OCI-LY7 (cell line): ENCODE measurements around the gene HACE1. TPM values are rescaled to one million over a fixed set of nuclear protein-coding genes. Genes with fewer than 3 reads are reported as not detected.
A peak's percentile ranks its signal among the peaks of the same experiment; 100 is the strongest.

Experiments used
- BruUV-seq: library from RNA; stranded (reverse); fragments of 400-500 nt; replicated peaks from 2 replicates; lab custom pipeline; 2021; lab: Mats Ljungman, UMichigan
- CTCF ChIA-PET: fragments of 300-600 bp; sonication (Branson Sonifier 250); formaldehyde crosslinking; loops from one replicate; lab custom pipeline; 2022; ENCODE audit warnings: antibody characterized with exemption; ENCODE audit not compliant: unreplicated experiment; lab: Charles Lee
- POLR2A ChIA-PET: fragments of 300-600 bp; sonication (Branson Sonifier 250); formaldehyde crosslinking; loops from one replicate; lab custom pipeline; 2022; ENCODE audit warnings: antibody characterized with exemption; lab: Charles Lee
- DNase-seq: peaks from one replicate; pipeline ENCODE4 v3.0.0-alpha.2; 2015; ENCODE audit warnings: low spot score
- H2AFZ ChIP-seq: fragments of 200-600 bp; sonication (generic), shearing (Covaris generic); 2 replicates; pipeline ENCODE4 v1.6.1; 2014; ENCODE audit warnings: mild to moderate bottlenecking, antibody characterized with exemption, low read length, moderate library complexity
- H3K27ac ChIP-seq: fragments of 200-600 bp; sonication (generic); 2 replicates; pipeline ENCODE4 v1.5.1; 2014; ENCODE audit warnings: mixed run types, low read depth, mild to moderate bottlenecking, moderate library complexity, low read length, inconsistent platforms; ENCODE audit not compliant: poor library complexity, severe bottlenecking
- H3K36me3 ChIP-seq: fragments of 200-600 bp; sonication (generic); 2 replicates; pipeline ENCODE4 v1.6.1; 2014; ENCODE audit warnings: mild to moderate bottlenecking, antibody characterized with exemption, low read length, moderate library complexity, mixed read lengths; ENCODE audit not compliant: insufficient read depth
- H3K4me1 ChIP-seq: fragments of 200-600 bp; sonication (generic); 2 replicates; pipeline ENCODE4 v1.5.1; 2014; ENCODE audit warnings: mild to moderate bottlenecking, low read length; ENCODE audit not compliant: insufficient read depth, poor library complexity, severe bottlenecking
- H3K4me2 ChIP-seq: fragments of 200-600 bp; sonication (generic); 2 replicates; pipeline ENCODE4 v1.6.1; 2014; ENCODE audit warnings: mild to moderate bottlenecking, low read length
- H3K4me3 ChIP-seq: fragments of 200-600 bp; sonication (generic); 2 replicates; pipeline ENCODE4 v1.5.1; 2014; ENCODE audit warnings: mild to moderate bottlenecking, low read depth, low read length; ENCODE audit not compliant: poor library complexity, severe bottlenecking
- H3K79me2 ChIP-seq: fragments of 200-600 bp; sonication (generic); 2 replicates; pipeline ENCODE4 v1.6.1; 2016; ENCODE audit warnings: low read depth, mild to moderate bottlenecking, low read length, moderate library complexity, mixed read lengths; ENCODE audit not compliant: insufficient read depth
- H3K9me2 ChIP-seq: fragments of 200-600 bp; sonication (generic); 2 replicates; pipeline ENCODE4 v1.6.1; 2016; ENCODE audit warnings: mild to moderate bottlenecking, low read length, mixed read lengths; ENCODE audit not compliant: insufficient read depth
- H3K9me3 ChIP-seq: fragments of 200-600 bp; sonication (generic); 2 replicates; pipeline ENCODE4 v1.6.1; 2014; ENCODE audit warnings: mild to moderate bottlenecking, mixed run types, low read length, mixed read lengths
- H4K20me1 ChIP-seq: fragments of 200-600 bp; sonication (generic); 2 replicates; pipeline ENCODE4 v1.6.1; 2014; ENCODE audit warnings: mild to moderate bottlenecking, antibody characterized with exemption, low read length, moderate library complexity, mixed read lengths; ENCODE audit not compliant: insufficient read depth
- EZH2phosphoT487 ChIP-seq: fragments of 200-600 bp; sonication (generic); IDR thresholded peaks from 2 replicates; pipeline ENCODE4 v1.6.1; 2018; ENCODE audit warnings: low read depth, borderline replicate concordance, mild to moderate bottlenecking, mixed run types, antibody characterized with exemption, low read length, moderate library complexity, mixed read lengths
- intact Hi-C: fragments of 100-400 bp; cut with micrococcal nuclease; formaldehyde crosslinking; loops from one replicate; pipeline ENCODE4 v1.10.0; 2022; ENCODE audit not compliant: unreplicated experiment
- total RNA-seq, 2 experiments: library from RNA; depleted of rRNA in 1 of 2; stranded (reverse); fragments of >200 nt in 1 of 2; shearing (Covaris generic) in 1 of 2; gene quantifications; 2 replicates each; pipeline ENCODE4 v1.2.3, GENCODE V29; 2014 to 2022
- TF ChIP-seq, protein P1 (sequence below): fragments of 200-600 bp; sonication (generic); conservative IDR thresholded peaks from 2 replicates; pipeline ENCODE4 v1.5.1; 2014; ENCODE audit warnings: mild to moderate bottlenecking, antibody characterized with exemption, low read length, moderate library complexity, mixed read lengths

HACE1 gene
- total RNA-seq, 2 experiments from 2014 or later = 16.6 to 22.1 TPM

DNA sequence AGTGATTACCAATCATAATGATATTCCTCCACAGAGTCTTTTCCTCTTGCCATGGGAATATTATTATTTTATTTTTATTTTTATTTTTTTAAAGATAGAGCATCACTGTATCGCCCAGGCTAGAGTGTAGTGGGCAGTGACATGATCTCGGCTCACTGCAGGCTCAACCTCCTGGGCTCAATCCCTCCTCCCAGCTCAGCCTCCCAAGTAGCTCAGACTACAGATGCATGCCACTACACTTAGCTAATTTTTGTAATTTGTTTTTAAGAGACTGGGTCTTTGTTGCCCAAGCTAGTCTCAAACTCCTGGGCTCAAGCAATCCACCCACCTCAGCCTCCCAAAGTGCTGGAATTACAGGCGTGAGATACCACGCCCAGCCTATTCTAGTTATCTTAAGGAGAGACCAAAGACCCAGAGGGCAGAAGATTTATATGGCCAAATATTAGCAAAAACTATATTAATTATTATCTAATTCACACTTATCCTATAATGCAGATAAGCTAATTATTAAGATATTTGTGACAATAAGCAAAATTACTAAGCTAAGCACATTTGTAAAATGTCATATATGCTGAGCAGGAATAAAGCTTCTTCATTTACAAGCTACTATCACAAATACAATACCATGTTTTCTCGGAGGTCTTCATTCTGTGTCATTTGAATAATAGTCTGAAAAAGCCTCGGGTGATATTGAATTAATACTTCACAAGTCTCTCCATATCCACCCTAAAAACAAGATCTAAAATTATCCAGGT is 63.5 kb downstream of the HACE1 start:
- Histone ChIP-seq H2AFZ (no peak overlapping the region), H3K9me3 (no peaks in the 10 kb centered on the region), H4K20me1 (no peaks in the 10 kb centered on the region), H3K4me2 (no peak overlapping the region), H3K36me3 (no peaks in the 10 kb centered on the region), H3K9me2 (no peaks in the 10 kb centered on the region), H3K4me1 (no peaks in the 10 kb centered on the region), H3K27ac (no peak overlapping the region), H3K79me2 (no peaks in the 10 kb centered on the region), H3K4me3 (no peak overlapping the region)
- no peak for DNase-seq
- BruUV-seq = no TSS peak
- CTCF ChIA-PET = no interaction called here
- POLR2A ChIA-PET = interaction anchor here (0.7 to 0.9 kb wide), 2 partner anchors 21 to 59 kb away, joined by 3 to 4 read pairs; no protein-coding TSS in a partner anchor
- intact Hi-C loops = no loop called here
- TF ChIP-seq EZH2phosphoT487 = no peak
- TF ChIP-seq, protein P1, sequence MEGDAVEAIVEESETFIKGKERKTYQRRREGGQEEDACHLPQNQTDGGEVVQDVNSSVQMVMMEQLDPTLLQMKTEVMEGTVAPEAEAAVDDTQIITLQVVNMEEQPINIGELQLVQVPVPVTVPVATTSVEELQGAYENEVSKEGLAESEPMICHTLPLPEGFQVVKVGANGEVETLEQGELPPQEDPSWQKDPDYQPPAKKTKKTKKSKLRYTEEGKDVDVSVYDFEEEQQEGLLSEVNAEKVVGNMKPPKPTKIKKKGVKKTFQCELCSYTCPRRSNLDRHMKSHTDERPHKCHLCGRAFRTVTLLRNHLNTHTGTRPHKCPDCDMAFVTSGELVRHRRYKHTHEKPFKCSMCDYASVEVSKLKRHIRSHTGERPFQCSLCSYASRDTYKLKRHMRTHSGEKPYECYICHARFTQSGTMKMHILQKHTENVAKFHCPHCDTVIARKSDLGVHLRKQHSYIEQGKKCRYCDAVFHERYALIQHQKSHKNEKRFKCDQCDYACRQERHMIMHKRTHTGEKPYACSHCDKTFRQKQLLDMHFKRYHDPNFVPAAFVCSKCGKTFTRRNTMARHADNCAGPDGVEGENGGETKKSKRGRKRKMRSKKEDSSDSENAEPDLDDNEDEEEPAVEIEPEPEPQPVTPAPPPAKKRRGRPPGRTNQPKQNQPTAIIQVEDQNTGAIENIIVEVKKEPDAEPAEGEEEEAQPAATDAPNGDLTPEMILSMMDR = no peak

DNA sequence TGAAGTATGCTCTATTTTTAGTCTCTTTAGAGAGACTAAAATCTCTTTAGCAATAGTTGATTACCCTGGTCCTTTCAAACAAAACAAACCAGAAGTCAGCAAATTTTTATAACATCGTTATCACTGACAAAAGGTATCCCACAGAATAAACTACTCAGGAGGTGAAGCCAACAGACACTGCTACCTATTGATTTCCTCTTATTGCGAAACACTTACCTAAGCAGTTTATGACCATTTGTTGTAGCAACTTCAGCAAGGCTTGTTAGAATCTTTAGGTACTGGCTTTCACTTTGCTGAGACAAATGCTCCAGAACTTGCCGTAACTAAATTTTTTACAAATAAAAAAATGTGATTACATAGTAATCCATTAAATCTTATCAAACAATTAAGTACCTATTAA is 64.4 kb downstream of the HACE1 start:
- Histone ChIP-seq H2AFZ (no peak overlapping the region), H3K27ac (no peak overlapping the region), H4K20me1 (no peaks in the 10 kb centered on the region), H3K79me2 (no peaks in the 10 kb centered on the region), H3K4me3 (no peak overlapping the region), H3K9me3 (no peaks in the 10 kb centered on the region), H3K9me2 (no peaks in the 10 kb centered on the region), H3K4me2 (no peak overlapping the region), H3K4me1 (no peaks in the 10 kb centered on the region), H3K36me3 (no peaks in the 10 kb centered on the region)
- TF ChIP-seq, protein P1 = no peak
- TF ChIP-seq EZH2phosphoT487 = no peak
- BruUV-seq = no TSS peak
- no peak for DNase-seq
- CTCF ChIA-PET = no interaction called here
- POLR2A ChIA-PET = interaction anchor here (0.5 to 1.0 kb wide), 3 partner anchors 20 to 599 kb away, joined by 3 read pairs; no protein-coding TSS in a partner anchor
- intact Hi-C loops = no loop called here

DNA sequence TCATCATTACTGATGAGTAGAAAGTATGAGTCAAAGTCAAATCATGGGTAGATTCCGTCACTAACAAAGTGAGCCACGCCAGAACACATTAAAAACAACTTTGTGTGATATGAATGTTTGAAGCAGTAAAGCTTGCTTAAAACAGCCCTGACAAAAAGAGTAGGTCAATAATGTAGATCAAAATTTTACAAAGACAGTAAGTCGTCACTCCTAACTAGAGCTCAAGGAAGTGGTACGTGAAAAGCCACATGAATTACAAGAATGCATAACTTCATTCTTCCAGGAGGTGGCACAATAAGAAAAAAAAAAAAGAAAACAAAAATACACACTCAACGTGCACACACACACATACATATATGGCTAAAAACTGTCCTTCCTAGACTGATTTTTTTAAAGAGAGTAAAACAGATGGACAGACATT is 69.9 kb downstream of the HACE1 start:
- Histone ChIP-seq H3K9me3 (no peaks in the 10 kb centered on the region), H3K36me3 (no peaks in the 10 kb centered on the region), H4K20me1 (no peaks in the 10 kb centered on the region), H3K9me2 (no peaks in the 10 kb centered on the region), H3K4me3 (no peak overlapping the region), H3K4me1 (no peaks in the 10 kb centered on the region), H3K4me2 (no peak overlapping the region; the same call in 1 of the 2 replicates), H3K79me2 (no peaks in the 10 kb centered on the region), H2AFZ (peak overlapping the region; percentile 69; the same call in 1 of the 2 replicates), H3K27ac (no peak overlapping the region)
- BruUV-seq = no TSS peak
- CTCF ChIA-PET = interaction anchor here (1.8 kb wide), 1 partner anchor 288 kb away, joined by 4 read pairs; no protein-coding TSS in a partner anchor
- POLR2A ChIA-PET = interaction anchor here (0.7 to 1.0 kb wide), 2 partner anchors 22 to 137 kb away, joined by 4 to 7 read pairs; no protein-coding TSS in a partner anchor
- intact Hi-C loops = loop anchor here (5.0 kb wide), 1 partner anchor 288 kb away; no protein-coding TSS in a partner anchor
- TF ChIP-seq EZH2phosphoT487 = no peak
- TF ChIP-seq, protein P1 = peak; percentile 85
- DNase-seq = peak; percentile 48
